ENCODE measurements around the gene AUTS2. TPM values are rescaled to one million over a fixed set of nuclear protein-coding genes. Genes with fewer than 3 reads are reported as not detected.

Gene AUTS2
- total and polyA plus RNA-seq, 2 of the 8 experiments (the other 6 are each of a cell fraction or from before 2014, with no cell fraction given) = 25.9 to 101 TPM

GRCh38 chr7:70752794-70753241, 1154.5 kb downstream of the AUTS2 start (continued):
- no peak for TF ChIP-seq SAP30 (IDR thresholded peaks at IDR 0.05; ENCODE audit: insufficient read depth, insufficient replicate concordance, low read length)
- no peak for TF ChIP-seq EGR1 (IDR thresholded peaks at IDR 0.05; ENCODE audit: borderline replicate concordance, low read depth, low read length)
